IMR-90 (cell line): ENCODE measurements around the gene GAL3ST1.
A peak's percentile ranks its signal among the peaks of the same experiment; 100 is the strongest.

Experiments used
- BHLHE40 ChIP-seq: fragments of 150-350 bp; IDR thresholded peaks from 2 replicates; pipeline ENCODE4 v1.6.1; 2016; ENCODE audit warnings: mild to moderate bottlenecking, low read depth, low read length
- CEBPB ChIP-seq: IDR thresholded peaks from 2 replicates; pipeline ENCODE4 v1.6.1; 2012; ENCODE audit warnings: low read depth, low read length, improper control_type of control experiment
- CHD1 ChIP-seq: IDR thresholded peaks from 2 replicates; pipeline ENCODE4 v1.6.1; 2012; ENCODE audit warnings: low read depth, low read length, improper control_type of control experiment
- FOS ChIP-seq: fragments of 150-350 bp; IDR thresholded peaks from 2 replicates; pipeline ENCODE4 v1.6.1; 2016; ENCODE audit warnings: low read depth, low read length
- MAFK ChIP-seq: IDR thresholded peaks from 2 replicates; pipeline ENCODE4 v1.6.1; 2012; ENCODE audit warnings: low read depth, low read length, improper control_type of control experiment
- MAZ ChIP-seq: IDR thresholded peaks from 2 replicates; pipeline ENCODE4 v1.6.1; 2012; ENCODE audit warnings: low read depth, mild to moderate bottlenecking, low read length, improper control_type of control experiment, moderate library complexity, borderline replicate concordance
- MXI1 ChIP-seq: IDR thresholded peaks from 2 replicates; pipeline ENCODE4 v1.6.1; 2012; ENCODE audit warnings: low read depth, mild to moderate bottlenecking, low read length, moderate library complexity, borderline replicate concordance
- NFE2L2 ChIP-seq: fragments of 150-350 bp; IDR thresholded peaks from 2 replicates; pipeline ENCODE4 v1.6.1; 2016; ENCODE audit warnings: low read depth, mild to moderate bottlenecking, low read length
- POLR2A ChIP-seq: IDR thresholded peaks from 2 replicates; pipeline ENCODE4 v1.6.1; 2012; ENCODE audit warnings: mild to moderate bottlenecking, low read depth, low read length
- RAD21 ChIP-seq: IDR thresholded peaks from 2 replicates; pipeline ENCODE4 v1.6.1; 2012; ENCODE audit warnings: low read length, improper control_type of control experiment
- SMC3 ChIP-seq: fragments of 150-350 bp; IDR thresholded peaks from 2 replicates; pipeline ENCODE4 v1.6.1; 2016; ENCODE audit warnings: low read depth, mild to moderate bottlenecking, antibody characterized with exemption, low read length, moderate library complexity
- TF ChIP-seq, protein P1 (sequence below): conservative IDR thresholded peaks from 2 replicates; pipeline ENCODE4 v1.5.1; 2012; ENCODE audit warnings: mild to moderate bottlenecking, low read depth, low read length, improper control_type of control experiment
- TF ChIP-seq, protein P2 (sequence below): fragments of 150-350 bp; IDR thresholded peaks from 2 replicates; pipeline ENCODE4 v1.6.1; 2016; ENCODE audit warnings: low read depth, mild to moderate bottlenecking, low read length, moderate library complexity, borderline replicate concordance
- TF ChIP-seq, protein P3 (sequence below): fragments of 150-350 bp; IDR thresholded peaks from 2 replicates; pipeline ENCODE4 v1.6.1; 2017; ENCODE audit warnings: mild to moderate bottlenecking, antibody characterized with exemption, low read length, low read depth

DNA sequence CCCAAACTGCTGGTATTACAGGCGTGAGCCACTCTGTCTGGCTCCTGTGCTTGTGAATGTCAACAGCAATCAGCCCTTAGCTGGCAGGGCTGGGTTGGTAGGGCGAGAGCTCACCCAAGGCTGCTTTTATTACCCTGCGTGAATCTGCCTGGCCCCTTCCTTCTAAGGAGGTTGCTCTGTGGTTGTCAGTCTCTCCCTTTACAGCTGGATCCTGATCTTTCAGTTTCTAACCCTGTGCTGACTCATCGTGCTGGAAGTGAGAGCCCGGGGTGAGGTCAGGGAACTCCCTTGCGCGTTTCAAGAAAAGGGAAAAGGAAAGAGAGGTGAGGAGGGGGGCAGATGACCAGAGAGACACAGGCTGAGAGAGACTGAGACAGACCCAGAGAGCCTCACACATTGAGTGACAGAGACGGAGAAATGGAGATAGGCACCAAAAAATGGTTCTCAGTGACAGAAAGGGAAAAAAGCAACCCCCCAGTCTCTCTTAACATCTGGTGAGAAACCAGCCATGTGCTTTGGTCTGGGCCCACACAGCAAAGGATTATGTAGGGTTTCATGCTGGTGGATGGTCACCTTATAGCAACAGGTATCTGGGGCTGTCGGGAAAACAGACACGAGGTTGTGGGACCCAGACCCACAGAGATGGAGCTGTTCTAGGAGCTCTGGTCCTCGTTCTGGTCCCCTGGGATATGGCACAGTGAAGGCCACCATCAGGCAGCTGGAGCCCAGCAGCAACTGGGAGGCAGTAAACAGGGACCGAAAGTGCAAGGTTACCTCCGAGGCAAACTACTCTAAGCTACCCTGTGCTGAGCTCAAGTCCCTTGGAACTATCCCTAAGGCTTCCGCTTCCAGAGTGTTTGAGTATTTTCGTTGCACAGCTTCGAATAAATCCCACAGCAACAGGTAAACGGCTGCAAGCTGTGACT, 35.1 kb upstream of the GAL3ST1 start:
- TF ChIP-seq, protein P1, sequence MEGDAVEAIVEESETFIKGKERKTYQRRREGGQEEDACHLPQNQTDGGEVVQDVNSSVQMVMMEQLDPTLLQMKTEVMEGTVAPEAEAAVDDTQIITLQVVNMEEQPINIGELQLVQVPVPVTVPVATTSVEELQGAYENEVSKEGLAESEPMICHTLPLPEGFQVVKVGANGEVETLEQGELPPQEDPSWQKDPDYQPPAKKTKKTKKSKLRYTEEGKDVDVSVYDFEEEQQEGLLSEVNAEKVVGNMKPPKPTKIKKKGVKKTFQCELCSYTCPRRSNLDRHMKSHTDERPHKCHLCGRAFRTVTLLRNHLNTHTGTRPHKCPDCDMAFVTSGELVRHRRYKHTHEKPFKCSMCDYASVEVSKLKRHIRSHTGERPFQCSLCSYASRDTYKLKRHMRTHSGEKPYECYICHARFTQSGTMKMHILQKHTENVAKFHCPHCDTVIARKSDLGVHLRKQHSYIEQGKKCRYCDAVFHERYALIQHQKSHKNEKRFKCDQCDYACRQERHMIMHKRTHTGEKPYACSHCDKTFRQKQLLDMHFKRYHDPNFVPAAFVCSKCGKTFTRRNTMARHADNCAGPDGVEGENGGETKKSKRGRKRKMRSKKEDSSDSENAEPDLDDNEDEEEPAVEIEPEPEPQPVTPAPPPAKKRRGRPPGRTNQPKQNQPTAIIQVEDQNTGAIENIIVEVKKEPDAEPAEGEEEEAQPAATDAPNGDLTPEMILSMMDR, result no peak
- no peak for TF ChIP-seq MAZ
- TF ChIP-seq POLR2A, result no peak
- no peak for TF ChIP-seq MXI1
- TF ChIP-seq MAFK, result peak; percentile 41; the same call in 1 of the 2 replicates
- TF ChIP-seq, protein P2, sequence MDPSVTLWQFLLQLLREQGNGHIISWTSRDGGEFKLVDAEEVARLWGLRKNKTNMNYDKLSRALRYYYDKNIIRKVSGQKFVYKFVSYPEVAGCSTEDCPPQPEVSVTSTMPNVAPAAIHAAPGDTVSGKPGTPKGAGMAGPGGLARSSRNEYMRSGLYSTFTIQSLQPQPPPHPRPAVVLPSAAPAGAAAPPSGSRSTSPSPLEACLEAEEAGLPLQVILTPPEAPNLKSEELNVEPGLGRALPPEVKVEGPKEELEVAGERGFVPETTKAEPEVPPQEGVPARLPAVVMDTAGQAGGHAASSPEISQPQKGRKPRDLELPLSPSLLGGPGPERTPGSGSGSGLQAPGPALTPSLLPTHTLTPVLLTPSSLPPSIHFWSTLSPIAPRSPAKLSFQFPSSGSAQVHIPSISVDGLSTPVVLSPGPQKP, result no peak
- no peak for TF ChIP-seq CHD1
- TF ChIP-seq CEBPB, result no peak
- TF ChIP-seq, protein P3, sequence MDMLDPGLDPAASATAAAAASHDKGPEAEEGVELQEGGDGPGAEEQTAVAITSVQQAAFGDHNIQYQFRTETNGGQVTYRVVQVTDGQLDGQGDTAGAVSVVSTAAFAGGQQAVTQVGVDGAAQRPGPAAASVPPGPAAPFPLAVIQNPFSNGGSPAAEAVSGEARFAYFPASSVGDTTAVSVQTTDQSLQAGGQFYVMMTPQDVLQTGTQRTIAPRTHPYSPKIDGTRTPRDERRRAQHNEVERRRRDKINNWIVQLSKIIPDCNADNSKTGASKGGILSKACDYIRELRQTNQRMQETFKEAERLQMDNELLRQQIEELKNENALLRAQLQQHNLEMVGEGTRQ, result no peak
- TF ChIP-seq RAD21, result no peak
- peak; percentile 62; the same call in 1 of the 2 replicates for TF ChIP-seq FOS
- TF ChIP-seq SMC3, result no peak
- TF ChIP-seq NFE2L2, result peak; percentile 66; the same call in 1 of the 2 replicates
- no peak for TF ChIP-seq BHLHE40
